Left ventricle myocardium inferior (tissue), 1 donor: ENCODE data around the gene ADGRL1. TPM values are rescaled to one million over a fixed set of nuclear protein-coding genes. Genes with fewer than 3 reads are reported as not detected.

Source experiments
- DNase-seq: peaks from one replicate; pipeline ENCODE4 v3.0.0-alpha.2; 2020
- H3K27ac ChIP-seq: fragments of 200-600 bp; replicated peaks from 2 replicates; pipeline ENCODE4 v1.8.0; 2021
- H3K27me3 ChIP-seq: fragments of 200-600 bp; 2 replicates; pipeline ENCODE4 v1.8.0; 2021; ENCODE audit warnings: low read depth
- H3K36me3 ChIP-seq: fragments of 200-600 bp; 2 replicates; pipeline ENCODE4 v1.8.0; 2021
- H3K4me1 ChIP-seq: fragments of 200-600 bp; 2 replicates; pipeline ENCODE4 v1.8.0; 2021
- H3K4me3 ChIP-seq: fragments of 200-600 bp; 2 replicates; pipeline ENCODE4 v1.8.0; 2021; ENCODE audit warnings: mild to moderate bottlenecking, moderate library complexity
- H3K9me3 ChIP-seq: fragments of 200-600 bp; replicated peaks from 2 replicates; pipeline ENCODE4 v1.8.0; 2021
- CTCF ChIP-seq: fragments of 200-600 bp; IDR thresholded peaks from 2 replicates; pipeline ENCODE4 v1.8.0; 2021; ENCODE audit warnings: antibody characterized with exemption, mild to moderate bottlenecking, borderline replicate concordance
- intact Hi-C: fragments of 100-400 bp; cut with micrococcal nuclease; formaldehyde crosslinking; loops from one replicate; pipeline ENCODE4 v1.11.0; 2022
- total RNA-seq: library from RNA; stranded (reverse); fragmentation: NEBNext Ultra II Directional; extraction: Animal tissue kit (Norgen Biotek cat#: 25700); gene quantifications from one replicate; pipeline ENCODE4 v1.2.1, GENCODE V29; 2021
- donor health status: DM: no; HTN: yes; CAD: no; lungs with severe emphysema.

ADGRL1 gene
- total RNA-seq, 1 donor from 2014 or later: 16.1 TPM

GRCh38 chr19:14106840-14107239 is 99.1 kb downstream of the ADGRL1 start:
- TF ChIP-seq CTCF: peak; percentile 39
- intact Hi-C loops: no loop called here
- H3K4me1 ChIP-seq: peaks cover 66% of the 10 kb centered on the region
- no peaks in the 10 kb centered on the region for H3K27me3 ChIP-seq
- no peaks in the 10 kb centered on the region for H3K9me3 ChIP-seq
- peaks cover 50% of the 10 kb centered on the region for H3K36me3 ChIP-seq
- H3K27ac ChIP-seq: peak overlapping the region; percentile 100
- DNase-seq: peak; percentile 41
- peak overlapping the region; percentile 29 for H3K4me3 ChIP-seq

GRCh38 chr19:14105680-14106079 is 100.3 kb downstream of the ADGRL1 start:
- H3K36me3 ChIP-seq: peaks cover 61% of the 10 kb centered on the region
- TF ChIP-seq CTCF: no peak
- no peak for DNase-seq
- no peaks in the 10 kb centered on the region for H3K27me3 ChIP-seq
- intact Hi-C loops: no loop called here
- H3K4me1 ChIP-seq: peaks cover 58% of the 10 kb centered on the region
- peak overlapping the region; percentile 100 for H3K27ac ChIP-seq
- no peak overlapping the region for H3K4me3 ChIP-seq
- no peaks in the 10 kb centered on the region for H3K9me3 ChIP-seq

GRCh38 chr19:14103310-14103709 is 102.7 kb downstream of the ADGRL1 start:
- no peak for DNase-seq
- H3K27me3 ChIP-seq: no peaks in the 10 kb centered on the region
- H3K4me3 ChIP-seq: no peak overlapping the region
- intact Hi-C loops: no loop called here
- TF ChIP-seq CTCF: no peak
- peak overlapping the region; percentile 60 for H3K27ac ChIP-seq
- H3K9me3 ChIP-seq: no peaks in the 10 kb centered on the region
- H3K4me1 ChIP-seq: peaks cover 43% of the 10 kb centered on the region
- H3K36me3 ChIP-seq: peaks cover 85% of the 10 kb centered on the region

GRCh38 chr19:14102756-14103155 is 103.2 kb downstream of the ADGRL1 start:
- no peak for DNase-seq
- Histone ChIP-seq H3K27me3 (no peaks in the 10 kb centered on the region), H3K36me3 (peaks cover 90% of the 10 kb centered on the region), H3K4me3 (no peak overlapping the region), H3K4me1 (peaks cover 37% of the 10 kb centered on the region), H3K9me3 (no peaks in the 10 kb centered on the region), H3K27ac (peak overlapping the region; percentile 60)
- intact Hi-C loops: no loop called here
- no peak for TF ChIP-seq CTCF

GRCh38 chr19:14102102-14102696 is 103.8 kb downstream of the ADGRL1 start:
- intact Hi-C loops: no loop called here
- Histone ChIP-seq H3K4me3 (no peak overlapping the region), H3K4me1 (peaks cover 32% of the 10 kb centered on the region), H3K36me3 (peaks cover 96% of the 10 kb centered on the region), H3K27me3 (no peaks in the 10 kb centered on the region), H3K9me3 (no peaks in the 10 kb centered on the region), H3K27ac (peak overlapping the region; percentile 60)
- no peak for DNase-seq
- no peak for TF ChIP-seq CTCF
